T47D (cell line): Measurements from ENCODE around the gene FAM120A.

Experiments used
- DNase-seq, 2 experiments: peaks; one replicate each; pipeline versions ENCODE4 v3.0.0 to v3.0.0-alpha.2; 2011 to 2012; ENCODE audit warnings: low read depth in 1 of 2, low spot score in 1 of 2
- JUND ChIP-seq: IDR thresholded peaks from 2 replicates; pipeline ENCODE4 v1.6.1; 2012; ENCODE audit warnings: low read depth
- in situ Hi-C: cut with HindIII; loops from 2 replicates; pipeline ENCODE4 v1.10.0; 2016; ENCODE audit warnings: low sequenced_read_pairs, low pct_unique_long_range_greater_than_20kb

The FAM120A gene

GRCh38 chr9:93603906-93604326 lies 152.4 kb downstream of the FAM120A start:
- no peak for TF ChIP-seq JUND
- no peak for DNase-seq
- in situ Hi-C loops = no loop called here

GRCh38 chr9:93606187-93606586 lies 154.7 kb downstream of the FAM120A start:
- DNase-seq = no peak
- in situ Hi-C loops = no loop called here
- TF ChIP-seq JUND = no peak

- no peak for TF ChIP-seq JUND
- in situ Hi-C loops = no loop called here
- no peak for DNase-seq
These were observed 158.7 kb downstream of the FAM120A start for GRCh38 chr9:93610206-93610605.

- no peak for TF ChIP-seq JUND
- DNase-seq = no peak
- in situ Hi-C loops = no loop called here
These were observed 160.7 kb downstream of the FAM120A start for GRCh38 chr9:93612052-93612795.

GRCh38 chr9:93612796-93613154 lies 161.3 kb downstream of the FAM120A start:
- no peak for DNase-seq
- no peak for TF ChIP-seq JUND
- in situ Hi-C loops = no loop called here

GRCh38 chr9:93613174-93613573 lies 161.7 kb downstream of the FAM120A start:
- TF ChIP-seq JUND = no peak
- in situ Hi-C loops = no loop called here
- DNase-seq = no peak

- in situ Hi-C loops = no loop called here
- TF ChIP-seq JUND = no peak
- DNase-seq = no peak
These were observed 162.3 kb downstream of the FAM120A start for GRCh38 chr9:93613791-93614190.

GRCh38 chr9:93614830-93615468 lies 163.5 kb downstream of the FAM120A start:
- in situ Hi-C loops = no loop called here
- no peak for DNase-seq

More at GRCh38 chr9:93614830-93615468, 163.5 kb downstream of the FAM120A start:
- no peak for TF ChIP-seq JUND
